Astrocyte (in vitro differentiated cells and primary cell): ENCODE measurements around the gene SMCO1. TPM values are rescaled to one million over a fixed set of nuclear protein-coding genes. Genes with fewer than 3 reads are reported as not detected.

Experiments
- DNase-seq: peaks from one replicate; pipeline ENCODE4 v3.0.0-alpha.2; 2010; ENCODE audit warnings: low read depth
- FAIRE-seq: peaks from 2 replicates; lab custom pipeline; 2011; peaks lifted over from hg19 to GRCh38; lab: Jason Lieb, UNC
- H2AFZ ChIP-seq: 2 replicates; pipeline ENCODE4 v1.6.0; 2012; ENCODE audit warnings: low read depth, low read length, inconsistent platforms
- H3K27ac ChIP-seq: 2 replicates; pipeline ENCODE4 v1.5.1; 2011; ENCODE audit warnings: low read depth, low read length, inconsistent platforms
- H3K27me3 ChIP-seq: 2 replicates; pipeline ENCODE4 v1.6.0; 2011; ENCODE audit warnings: low read length, inconsistent platforms; ENCODE audit not compliant: insufficient read depth
- H3K36me3 ChIP-seq: 2 replicates; pipeline ENCODE4 v1.5.1; 2011; ENCODE audit warnings: low read length, inconsistent platforms; ENCODE audit not compliant: insufficient read depth
- H3K4me1 ChIP-seq: 2 replicates; pipeline ENCODE4 v1.5.1; 2011; ENCODE audit warnings: low read length, inconsistent platforms; ENCODE audit not compliant: insufficient read depth
- H3K4me2 ChIP-seq: 2 replicates; pipeline ENCODE4 v1.6.0; 2012; ENCODE audit warnings: low read length, inconsistent platforms
- H3K4me3 ChIP-seq: 2 replicates; pipeline ENCODE4 v1.5.1; 2011; ENCODE audit warnings: low read depth, mild to moderate bottlenecking, low read length, inconsistent platforms; ENCODE audit not compliant: insufficient read depth
- H3K79me2 ChIP-seq: 2 replicates; pipeline ENCODE4 v1.6.0; 2012; ENCODE audit warnings: mild to moderate bottlenecking, low read length, inconsistent platforms; ENCODE audit not compliant: insufficient read depth
- H3K9ac ChIP-seq: 2 replicates; pipeline ENCODE4 v1.6.0; 2012; ENCODE audit warnings: mild to moderate bottlenecking, low read length, inconsistent platforms
- H3K9me3 ChIP-seq: 2 replicates; pipeline ENCODE4 v1.5.1; 2012; ENCODE audit warnings: low read depth, mild to moderate bottlenecking, low read length, inconsistent platforms; ENCODE audit not compliant: insufficient read depth
- H4K20me1 ChIP-seq: 2 replicates; pipeline ENCODE4 v1.6.0; 2012; ENCODE audit warnings: low read length, inconsistent platforms; ENCODE audit not compliant: insufficient read depth
- H3K27ac Mint-ChIP-seq: one replicate; pipeline ENCODE4 v1.8.0; 2021; ENCODE audit warnings: mild to moderate bottlenecking, mixed read lengths; ENCODE audit not compliant: unreplicated experiment
- H3K27me3 Mint-ChIP-seq: one replicate; pipeline ENCODE4 v1.8.0; 2021; ENCODE audit warnings: low read depth, mixed read lengths; ENCODE audit not compliant: unreplicated experiment
- H3K36me3 Mint-ChIP-seq: one replicate; pipeline ENCODE4 v1.8.0; 2021; ENCODE audit warnings: low read depth, mixed read lengths; ENCODE audit not compliant: unreplicated experiment
- H3K4me1 Mint-ChIP-seq: one replicate; pipeline ENCODE4 v1.8.0; 2021; ENCODE audit warnings: low read depth, mixed read lengths; ENCODE audit not compliant: unreplicated experiment
- H3K4me3 Mint-ChIP-seq: one replicate; pipeline ENCODE4 v1.8.0; 2021; ENCODE audit warnings: mild to moderate bottlenecking, moderate library complexity, mixed read lengths; ENCODE audit not compliant: unreplicated experiment
- H3K9me3 Mint-ChIP-seq: one replicate; pipeline ENCODE4 v1.8.0; 2021; ENCODE audit warnings: mild to moderate bottlenecking, mixed read lengths; ENCODE audit not compliant: unreplicated experiment
- EZH2 ChIP-seq: IDR thresholded peaks from 2 replicates; pipeline ENCODE4 v1.6.1; 2012; ENCODE audit warnings: mild to moderate bottlenecking, low read length, inconsistent platforms; ENCODE audit not compliant: insufficient read depth
- total RNA-seq: library from RNA; stranded (reverse); gene quantifications from 2 replicates; pipeline ENCODE4 v1.2.1, GENCODE V29; 2021
- TF ChIP-seq, protein P1 (sequence below): IDR thresholded peaks from 2 replicates; pipeline ENCODE4 v1.5.1; 2011; ENCODE audit warnings: low read depth, mild to moderate bottlenecking, inconsistent platforms, low read length, moderate library complexity; ENCODE audit not compliant: insufficient read depth

SMCO1 gene
- total RNA-seq, 1 donor from 2014 or later: not detected

DNA sequence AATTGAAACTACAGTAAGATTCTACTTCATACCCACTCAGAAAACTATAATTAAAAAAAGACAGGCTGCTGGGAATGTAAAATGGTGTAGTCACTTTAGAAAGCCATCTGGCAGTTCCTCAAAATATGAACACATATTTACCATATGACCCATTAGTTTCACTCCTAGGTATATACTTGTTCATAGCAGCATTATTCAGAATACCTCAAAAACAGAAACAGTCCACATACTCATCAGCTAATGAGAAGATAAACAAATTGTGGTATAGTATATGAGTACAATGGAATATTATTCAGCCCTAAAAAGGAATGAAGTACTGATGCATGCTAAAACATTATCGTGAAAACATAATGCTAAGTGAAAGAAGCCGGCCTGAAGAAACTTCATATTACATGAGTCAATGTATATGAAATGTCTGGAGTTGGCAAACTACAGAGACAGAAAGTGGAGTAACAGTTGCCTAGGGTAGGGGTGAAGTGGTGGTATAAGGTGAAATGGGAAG is 29.4 kb upstream of the SMCO1 start:
- Mint-ChIP-seq H3K36me3 (no peaks in the 10 kb centered on the region), H3K4me3 (no peak overlapping the region), H3K9me3 (peaks cover 10% of the 10 kb centered on the region), H3K4me1 (no peaks in the 10 kb centered on the region), H3K27me3 (no peaks in the 10 kb centered on the region), H3K27ac (no peak overlapping the region)
- H2AFZ ChIP-seq: no peak overlapping the region
- H3K4me3 ChIP-seq: no peak overlapping the region
- no peaks in the 10 kb centered on the region for H3K27me3 ChIP-seq
- no peaks in the 10 kb centered on the region for H3K4me1 ChIP-seq
- no peak for FAIRE-seq
- H3K27ac ChIP-seq: no peak overlapping the region
- no peaks in the 10 kb centered on the region for H4K20me1 ChIP-seq
- no peak for DNase-seq
- no peaks in the 10 kb centered on the region for H3K79me2 ChIP-seq
- H3K9ac ChIP-seq: no peak overlapping the region
- TF ChIP-seq EZH2: no peak
- TF ChIP-seq, protein P1, sequence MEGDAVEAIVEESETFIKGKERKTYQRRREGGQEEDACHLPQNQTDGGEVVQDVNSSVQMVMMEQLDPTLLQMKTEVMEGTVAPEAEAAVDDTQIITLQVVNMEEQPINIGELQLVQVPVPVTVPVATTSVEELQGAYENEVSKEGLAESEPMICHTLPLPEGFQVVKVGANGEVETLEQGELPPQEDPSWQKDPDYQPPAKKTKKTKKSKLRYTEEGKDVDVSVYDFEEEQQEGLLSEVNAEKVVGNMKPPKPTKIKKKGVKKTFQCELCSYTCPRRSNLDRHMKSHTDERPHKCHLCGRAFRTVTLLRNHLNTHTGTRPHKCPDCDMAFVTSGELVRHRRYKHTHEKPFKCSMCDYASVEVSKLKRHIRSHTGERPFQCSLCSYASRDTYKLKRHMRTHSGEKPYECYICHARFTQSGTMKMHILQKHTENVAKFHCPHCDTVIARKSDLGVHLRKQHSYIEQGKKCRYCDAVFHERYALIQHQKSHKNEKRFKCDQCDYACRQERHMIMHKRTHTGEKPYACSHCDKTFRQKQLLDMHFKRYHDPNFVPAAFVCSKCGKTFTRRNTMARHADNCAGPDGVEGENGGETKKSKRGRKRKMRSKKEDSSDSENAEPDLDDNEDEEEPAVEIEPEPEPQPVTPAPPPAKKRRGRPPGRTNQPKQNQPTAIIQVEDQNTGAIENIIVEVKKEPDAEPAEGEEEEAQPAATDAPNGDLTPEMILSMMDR: no peak
- no peaks in the 10 kb centered on the region for H3K36me3 ChIP-seq
- H3K4me2 ChIP-seq: no peak overlapping the region
- peaks cover 3% of the 10 kb centered on the region for H3K9me3 ChIP-seq

DNA sequence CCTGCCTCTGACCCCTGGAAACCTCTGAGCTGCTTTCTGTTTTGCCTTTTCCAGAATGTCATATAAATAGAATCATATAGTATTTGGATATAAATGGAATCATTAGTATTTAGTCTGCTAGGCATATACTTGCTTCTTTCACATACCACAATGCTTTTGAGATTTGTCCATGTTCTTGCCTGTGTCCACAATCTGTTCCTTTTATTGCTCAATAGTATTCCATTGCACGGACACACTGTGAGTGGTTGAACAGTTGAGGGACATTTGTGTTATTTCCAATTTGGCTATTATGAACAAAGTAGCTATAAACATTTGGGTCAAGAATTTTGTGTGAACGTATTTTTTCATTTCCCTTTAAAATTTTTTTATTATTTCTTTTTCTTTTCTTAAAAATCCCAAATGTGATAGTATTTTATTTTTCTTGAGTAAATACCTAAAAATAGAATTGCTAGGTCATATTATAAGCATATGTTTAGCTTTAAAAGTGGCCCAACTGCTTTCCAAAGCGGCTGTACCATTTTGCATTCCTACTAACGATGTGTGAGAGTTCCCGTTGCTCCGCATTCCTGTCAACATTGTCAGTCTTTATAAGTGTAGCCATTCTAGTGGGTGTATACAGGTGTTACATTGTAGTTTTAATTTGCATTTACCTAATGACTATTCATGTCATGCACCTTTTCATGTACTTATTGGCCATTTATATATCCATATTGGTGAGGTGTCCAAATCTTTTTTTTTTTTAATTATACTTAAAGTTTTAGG is 26.7 kb upstream of the SMCO1 start:
- Mint-ChIP-seq H3K9me3 (no peaks in the 10 kb centered on the region), H3K27ac (no peak overlapping the region), H3K4me1 (no peaks in the 10 kb centered on the region), H3K27me3 (no peaks in the 10 kb centered on the region), H3K36me3 (no peaks in the 10 kb centered on the region), H3K4me3 (no peak overlapping the region)
- H3K4me3 ChIP-seq: no peak overlapping the region
- no peaks in the 10 kb centered on the region for H3K79me2 ChIP-seq
- H3K4me2 ChIP-seq: no peak overlapping the region
- FAIRE-seq (no peak), DNase-seq (no peak)
- TF ChIP-seq, protein P1: no peak
- TF ChIP-seq EZH2: no peak
- no peaks in the 10 kb centered on the region for H3K4me1 ChIP-seq
- H3K9me3 ChIP-seq: no peaks in the 10 kb centered on the region
- H3K9ac ChIP-seq: no peak overlapping the region
- H2AFZ ChIP-seq: no peak overlapping the region
- H4K20me1 ChIP-seq: no peaks in the 10 kb centered on the region
- H3K36me3 ChIP-seq: no peaks in the 10 kb centered on the region
- H3K27ac ChIP-seq: no peak overlapping the region
- no peaks in the 10 kb centered on the region for H3K27me3 ChIP-seq

DNA sequence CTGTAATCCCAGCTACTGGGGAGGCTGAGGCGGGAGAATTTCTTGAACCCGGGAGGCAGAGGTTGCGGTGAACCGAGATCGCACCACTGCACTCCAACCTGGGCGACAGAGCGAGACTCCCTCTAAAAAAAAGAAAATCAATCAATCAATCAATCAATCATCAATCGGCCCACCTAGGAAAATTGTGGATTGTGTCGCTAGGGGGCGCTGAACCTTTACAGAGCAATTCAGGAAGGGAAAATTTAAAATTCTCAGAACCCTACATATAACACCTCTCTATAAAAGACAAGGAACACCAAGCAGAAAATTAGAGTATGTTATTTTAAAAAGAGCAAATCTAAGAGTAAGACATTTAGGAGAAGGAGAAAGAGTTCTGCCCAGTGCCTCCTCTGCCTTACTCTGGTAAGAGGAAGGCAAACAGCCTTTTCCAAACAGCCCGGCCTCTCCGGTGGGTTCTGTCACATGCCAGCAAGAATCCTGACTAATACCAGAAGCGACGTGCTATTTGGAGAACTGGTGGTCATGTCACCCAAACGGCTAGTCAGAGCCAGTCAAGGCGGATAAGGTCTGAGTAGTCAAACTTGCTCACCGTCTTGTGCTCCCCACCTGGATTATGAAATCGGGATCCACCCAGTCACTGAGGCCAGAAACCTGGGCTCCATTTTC is 22.3 kb upstream of the SMCO1 start:
- Mint-ChIP-seq H3K27ac (no peak overlapping the region), H3K4me1 (no peaks in the 10 kb centered on the region), H3K9me3 (no peaks in the 10 kb centered on the region), H3K36me3 (no peaks in the 10 kb centered on the region), H3K27me3 (no peaks in the 10 kb centered on the region), H3K4me3 (no peak overlapping the region)
- no peak overlapping the region for H3K9ac ChIP-seq
- no peak overlapping the region for H3K27ac ChIP-seq
- no peaks in the 10 kb centered on the region for H3K79me2 ChIP-seq
- no peaks in the 10 kb centered on the region for H3K36me3 ChIP-seq
- H4K20me1 ChIP-seq: no peaks in the 10 kb centered on the region
- no peak for FAIRE-seq
- no peaks in the 10 kb centered on the region for H3K27me3 ChIP-seq
- H2AFZ ChIP-seq: no peak overlapping the region
- H3K4me3 ChIP-seq: no peak overlapping the region
- no peak for DNase-seq
- no peaks in the 10 kb centered on the region for H3K4me1 ChIP-seq
- TF ChIP-seq EZH2: no peak
- TF ChIP-seq, protein P1: peak; percentile 53
- H3K9me3 ChIP-seq: no peaks in the 10 kb centered on the region
- H3K4me2 ChIP-seq: no peak overlapping the region
